Stimulated activated CD4-positive, alpha-beta T cell treated with anti-CD3 and anti-CD28 coated beads, Interleukin-4, amount 100 ng/mL, for 4 hours (primary cell): ENCODE data around the gene RPS6KB2.
A peak's percentile ranks its signal among the peaks of the same experiment; 100 is the strongest.
"Not testable (repeated sequence)": the region's sequence is repeated elsewhere in the genome, so short reads cannot be mapped to it uniquely, and the experiment has no call there.

Experiments
- DNase-seq, 2 experiments: peaks; one replicate each; pipeline ENCODE4 v3.0.0-alpha.2; 2020

RPS6KB2 gene

GRCh38 chr11:67397986-67398660 is 30.2 kb upstream of the RPS6KB2 start:
- DNase-seq = no peak

- no peak for DNase-seq
Measured at GRCh38 chr11:67398661-67399563, 29.4 kb upstream of the RPS6KB2 start.

- DNase-seq = no peak
Measured at GRCh38 chr11:67400251-67400941, 27.9 kb upstream of the RPS6KB2 start.

GRCh38 chr11:67400942-67401494 is 27.3 kb upstream of the RPS6KB2 start:
- DNase-seq = no peak

GRCh38 chr11:67401495-67402191 is 26.7 kb upstream of the RPS6KB2 start, which contains the start of gene PPP1CA:
Gene PPP1CA (minus strand): TSS chr11:67401858. CDS start chr11:67401782, 76 bp downstream.
- peak; percentile 85 to 94 for DNase-seq

GRCh38 chr11:67402192-67402839 is 26.0 kb upstream of the RPS6KB2 start:
- DNase-seq = not testable (repeated sequence)

GRCh38 chr11:67403085-67403484 is 25.2 kb upstream of the RPS6KB2 start:
- not testable (repeated sequence) for DNase-seq

GRCh38 chr11:67404515-67405195 is 23.6 kb upstream of the RPS6KB2 start:
- DNase-seq = peak; percentile 47 to 64

GRCh38 chr11:67405196-67405567 is 23.1 kb upstream of the RPS6KB2 start:
- DNase-seq = no peak

- no peak for DNase-seq
Measured at GRCh38 chr11:67405688-67406339, 22.5 kb upstream of the RPS6KB2 start.

- DNase-seq = no peak
Measured at GRCh38 chr11:67406420-67406968, 21.8 kb upstream of the RPS6KB2 start.

GRCh38 chr11:67406969-67407687 is 21.2 kb upstream of the RPS6KB2 start:
- no peak for DNase-seq

GRCh38 chr11:67407688-67408163 is 20.6 kb upstream of the RPS6KB2 start:
- no peak for DNase-seq

- DNase-seq = no peak
Measured at GRCh38 chr11:67408437-67409200, 19.7 kb upstream of the RPS6KB2 start.

- DNase-seq = peak in 1 of 2 experiments; percentile 56
Measured at GRCh38 chr11:67409261-67409666, 19.0 kb upstream of the RPS6KB2 start.

- DNase-seq = no peak
Measured at GRCh38 chr11:67409781-67410368, 18.4 kb upstream of the RPS6KB2 start.

- DNase-seq = no peak
Measured at GRCh38 chr11:67410369-67410831, 17.9 kb upstream of the RPS6KB2 start.
